HG03064 (cell line): ENCODE results near the gene SDHC.
"Not testable (repeated sequence)": the region's sequence is repeated elsewhere in the genome, so short reads cannot be mapped to it uniquely, and the experiment has no call there.

ENCODE experiments used
- ATAC-seq: cut with Tn5 transposase; IDR thresholded peaks from one replicate; pipeline ENCODE4 v1.9.1; 2021; ENCODE audit warnings: low read depth; ENCODE audit not compliant: unreplicated experiment

SDHC gene

GRCh38 chr1:161381707-161382106, 67.5 kb downstream of the SDHC start:
- no peak for ATAC-seq

DNA sequence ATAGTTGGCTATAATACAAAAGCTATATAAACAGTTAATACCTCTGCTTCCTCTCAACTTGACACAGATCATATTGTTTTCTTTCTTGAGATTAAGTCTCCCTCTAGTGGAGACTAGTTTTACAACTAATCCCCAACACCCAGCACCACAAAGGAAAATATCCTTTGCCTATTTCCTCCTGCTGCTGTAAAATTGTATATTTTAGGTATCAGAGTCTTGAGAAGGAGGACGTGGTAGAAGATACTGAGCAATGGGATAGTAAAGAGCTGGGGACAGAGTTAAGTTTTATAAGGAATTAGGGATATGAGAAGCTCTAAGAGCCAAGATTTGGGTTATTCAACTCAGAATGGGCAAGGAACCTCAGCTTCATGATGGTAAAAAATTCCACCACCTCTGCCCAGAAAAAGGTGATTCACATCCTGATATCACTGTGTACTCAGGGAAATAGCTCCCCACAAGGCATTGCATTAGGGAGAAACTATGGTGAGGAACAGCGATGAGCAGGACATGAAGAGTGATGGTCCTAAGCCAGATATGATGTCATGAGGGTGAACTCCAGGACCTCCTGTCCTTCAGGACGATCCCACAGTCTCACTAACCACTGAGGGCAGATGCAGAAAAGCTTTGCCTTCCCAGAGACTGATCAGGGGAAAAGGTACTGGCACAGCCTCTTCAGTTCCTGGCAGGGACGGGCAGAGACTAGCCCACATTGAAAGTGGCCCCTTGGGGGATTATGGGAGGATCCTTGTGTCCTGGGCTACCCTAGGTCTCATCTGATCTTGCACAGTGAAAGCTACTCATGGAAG, 68.2 kb downstream of the SDHC start:
- no peak for ATAC-seq

DNA sequence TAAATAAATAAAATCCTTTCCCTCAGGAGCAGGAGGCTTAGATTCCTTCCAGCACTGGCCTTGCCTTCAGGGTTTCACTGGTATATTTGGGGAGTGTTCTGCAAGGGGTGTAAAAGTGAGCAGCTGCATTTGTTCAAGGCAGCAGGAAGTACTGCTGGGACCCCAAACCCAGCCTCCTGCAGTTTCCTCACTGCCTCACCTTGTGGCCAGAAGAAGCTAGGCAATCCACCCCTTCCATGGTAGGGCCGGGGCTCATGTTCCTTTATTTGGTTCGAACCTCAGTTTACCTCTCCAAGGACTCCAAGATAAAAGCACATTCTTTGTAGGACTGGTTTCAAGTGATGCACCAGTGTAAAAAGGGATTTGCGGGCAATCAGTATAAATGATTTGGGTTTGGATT, 74.5 kb downstream of the SDHC start:
- no peak for ATAC-seq

GRCh38 chr1:161389158-161389557, 75.0 kb downstream of the SDHC start:
- ATAC-seq = not testable (repeated sequence)

- ATAC-seq = peak; percentile 70
These were observed 75.7 kb downstream of the SDHC start for GRCh38 chr1:161389691-161390558.

GRCh38 chr1:161390559-161390858, 76.3 kb downstream of the SDHC start:
- ATAC-seq = no peak

DNA sequence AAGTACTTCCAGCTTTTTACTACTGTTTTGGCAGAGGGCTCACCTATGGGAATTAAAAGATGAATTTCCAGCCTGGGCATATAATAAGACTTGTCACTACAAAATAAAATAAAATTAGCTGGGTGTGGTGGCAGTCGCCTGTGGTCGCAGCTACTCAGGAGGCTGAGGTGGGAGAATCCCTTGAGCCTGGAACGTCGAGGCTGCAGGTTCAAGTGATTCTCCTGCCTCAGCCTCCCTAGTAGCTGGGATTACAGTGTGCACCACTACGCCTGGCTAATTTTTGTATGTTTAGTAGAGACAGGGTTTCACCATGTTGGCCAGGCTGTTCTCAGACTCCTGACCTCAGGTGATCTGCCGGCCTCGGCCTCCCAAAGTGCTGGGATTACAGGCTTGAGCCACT, 77.0 kb downstream of the SDHC start:
- ATAC-seq = not testable (repeated sequence)

DNA sequence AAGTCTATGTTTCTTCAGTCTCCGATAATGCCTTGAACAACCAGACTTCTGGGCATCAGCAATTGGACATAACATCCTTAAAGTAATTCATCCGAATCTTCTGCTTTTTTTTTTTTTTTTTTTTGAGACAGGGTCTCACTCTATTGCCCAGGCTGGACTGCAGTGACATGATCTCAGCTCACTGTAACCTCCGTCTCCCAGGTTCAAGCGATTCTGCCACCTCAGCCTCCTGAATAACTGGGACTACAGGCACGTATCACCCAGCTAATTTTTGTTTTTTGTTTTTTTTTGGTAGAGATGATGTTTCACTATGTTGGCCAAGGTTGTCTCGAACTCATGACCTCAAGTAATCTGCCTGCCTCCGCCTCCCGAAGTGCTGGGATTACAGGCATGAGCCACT, 77.4 kb downstream of the SDHC start:
- ATAC-seq = no peak

- ATAC-seq = no peak
These were observed 79.0 kb downstream of the SDHC start for GRCh38 chr1:161393151-161393550.

GRCh38 chr1:161397038-161397437, 82.9 kb downstream of the SDHC start:
- ATAC-seq = not testable (repeated sequence)

- no peak for ATAC-seq
These were observed 84.7 kb downstream of the SDHC start for GRCh38 chr1:161398900-161399256.

DNA sequence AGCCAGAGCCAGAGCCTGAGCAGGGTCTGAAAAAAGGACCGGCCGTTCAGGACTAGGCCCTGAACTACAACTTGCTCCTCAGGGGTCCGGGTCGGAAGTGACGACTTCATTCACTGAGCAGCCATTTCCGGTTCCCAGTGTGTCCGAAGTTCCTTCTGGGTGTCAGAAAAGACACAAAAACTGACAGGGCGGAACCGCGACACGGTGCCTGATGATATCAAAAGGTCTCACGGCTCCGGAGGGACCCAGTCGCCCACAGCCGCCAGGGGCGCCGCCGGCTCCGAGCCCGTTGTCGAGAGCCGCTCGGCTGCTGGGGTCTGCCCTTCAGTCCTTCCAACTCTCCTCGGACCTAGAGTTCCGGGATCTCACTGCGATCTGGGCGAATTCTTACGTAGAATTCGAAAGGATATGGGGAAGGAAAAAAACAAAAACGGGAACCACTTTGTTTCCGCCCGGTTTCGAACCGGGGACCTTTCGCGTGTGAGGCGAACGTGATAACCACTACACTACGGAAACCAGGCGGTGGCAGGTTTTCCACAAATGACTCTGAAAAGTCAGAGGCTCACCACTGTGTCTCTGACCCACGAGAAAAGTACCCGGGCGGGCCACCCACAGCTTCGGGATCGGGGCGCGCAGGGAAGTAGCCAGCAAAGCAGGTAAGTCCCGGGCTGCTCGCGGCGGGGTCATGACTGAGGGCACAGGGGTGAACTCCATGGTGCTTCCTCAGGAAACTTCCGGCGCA, 85.2 kb downstream of the SDHC start:
- ATAC-seq = peak; percentile 70

DNA sequence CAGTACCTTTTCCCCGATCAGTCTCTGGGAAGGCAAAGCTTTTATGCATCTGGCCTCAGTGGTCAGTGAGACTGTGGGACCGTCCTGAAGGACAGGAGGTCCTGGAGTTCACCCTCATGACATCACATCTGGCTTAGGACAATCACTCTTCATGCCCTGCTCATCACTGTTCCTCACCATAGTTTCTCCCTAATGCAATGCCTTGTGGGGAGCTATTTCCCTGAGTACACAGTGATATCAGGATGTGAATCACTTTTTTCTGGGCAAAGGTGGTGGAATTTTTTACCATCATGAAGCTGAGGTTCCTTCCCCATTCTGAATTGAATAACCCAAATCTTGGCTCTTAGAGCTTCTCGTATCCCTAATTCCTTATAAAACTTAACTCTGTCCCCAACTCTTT, 88.3 kb downstream of the SDHC start:
- no peak for ATAC-seq

- ATAC-seq = no peak
These were observed 89.9 kb downstream of the SDHC start for GRCh38 chr1:161404051-161404597.

DNA sequence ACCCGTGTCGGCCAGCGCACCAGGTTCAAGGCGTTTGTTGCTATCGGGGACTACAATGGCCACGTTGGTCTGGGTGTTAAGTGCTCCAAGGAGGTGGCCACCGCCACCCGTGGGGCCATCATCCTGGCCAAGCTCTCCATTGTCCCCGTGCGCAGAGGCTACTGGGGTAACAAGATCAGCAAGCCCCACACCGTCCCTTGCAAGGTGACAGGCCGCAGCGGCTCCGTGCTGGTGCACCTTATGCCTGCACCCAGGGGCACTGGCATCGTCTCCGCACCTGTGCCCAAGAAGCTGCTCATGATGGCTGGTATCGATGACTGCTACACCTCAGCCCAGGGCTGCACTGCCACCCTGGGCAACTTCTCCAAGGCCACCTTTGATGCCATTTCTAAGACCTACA, 92.4 kb downstream of the SDHC start:
- ATAC-seq = not testable (repeated sequence)

- no peak for ATAC-seq
These were observed 93.3 kb downstream of the SDHC start for GRCh38 chr1:161407451-161407985.

DNA sequence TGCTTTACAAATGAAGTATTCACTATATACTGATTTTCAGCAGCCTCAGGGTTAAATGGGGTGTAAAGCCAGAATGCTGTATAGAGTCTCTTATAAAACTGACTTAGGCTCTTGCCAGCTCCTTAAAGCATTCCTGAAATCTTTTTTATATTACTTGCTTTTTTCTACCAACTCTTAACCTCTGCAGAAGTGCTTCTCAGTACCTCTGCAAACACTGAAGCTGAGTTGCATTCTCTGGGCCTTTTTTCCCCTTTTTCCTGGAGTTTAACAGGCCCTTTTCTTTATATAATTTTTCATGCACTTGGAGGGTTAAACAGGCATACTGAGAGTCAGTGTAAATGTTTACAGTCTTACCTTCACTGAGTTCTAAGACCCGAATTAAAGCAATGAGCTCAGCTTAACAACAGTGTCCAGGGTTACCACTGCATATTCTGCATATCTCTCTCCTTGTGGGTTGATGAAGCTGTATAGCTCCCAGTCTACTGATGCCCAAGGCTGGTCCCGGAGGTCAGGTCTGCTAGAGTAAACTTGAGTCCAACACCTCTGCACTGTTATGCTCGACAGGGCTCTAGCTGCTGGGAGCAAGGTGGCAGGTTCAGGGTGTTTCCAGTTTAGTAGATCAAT, 94.4 kb downstream of the SDHC start:
- no peak for ATAC-seq

GRCh38 chr1:161409848-161410635, 95.9 kb downstream of the SDHC start:
- ATAC-seq = not testable (repeated sequence)

DNA sequence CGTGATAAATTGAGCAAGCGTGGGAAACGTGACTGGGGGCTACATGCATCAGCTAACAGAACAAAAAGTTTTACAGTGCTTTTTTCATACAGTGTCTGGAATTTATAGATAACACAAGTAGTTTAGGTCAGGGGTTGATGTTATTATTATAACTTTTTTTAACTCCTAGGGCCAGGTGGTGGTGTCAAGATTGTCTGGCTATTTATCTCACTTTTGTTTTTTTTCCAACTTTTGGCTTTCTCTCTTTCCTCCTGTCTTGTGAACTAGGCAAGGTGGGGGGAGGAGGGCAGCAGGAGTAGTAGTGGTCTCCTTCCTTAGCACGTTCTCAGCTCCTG, 96.4 kb downstream of the SDHC start:
- ATAC-seq = not testable (repeated sequence)
